H1 (cell line): ENCODE measurements around the gene MBOAT2. TPM values are rescaled to one million over a fixed set of nuclear protein-coding genes. Genes with fewer than 3 reads are reported as not detected.

Experiments used
- CTCF ChIA-PET: fragments of 300-600 bp; sonication (Branson Sonifier 250); formaldehyde crosslinking; loops from one replicate; lab custom pipeline; 2021; ENCODE audit not compliant: partially characterized antibody; lab: Charles Lee
- POLR2A ChIA-PET: fragments of 300-600 bp; sonication (Branson Sonifier 250); formaldehyde crosslinking; loops from one replicate; lab custom pipeline; 2021; ENCODE audit warnings: inconsistent platforms; ENCODE audit not compliant: partially characterized antibody; lab: Charles Lee
- DNase-seq, 2 experiments: peaks; one replicate each; pipeline versions ENCODE4 v3.0.0 to v3.0.0-alpha.2; 2010 to 2022; ENCODE audit warnings: low spot score in 2 of 2, low read depth in 1 of 2, mixed read lengths in 1 of 2
- FAIRE-seq: peaks from 2 replicates; lab custom pipeline; 2011; peaks lifted over from hg19 to GRCh38; lab: Jason Lieb, UNC
- H2AFZ ChIP-seq: 2 replicates; pipeline ENCODE4 v1.8.1; 2012; ENCODE audit warnings: low read length, inconsistent platforms
- H2AK5ac ChIP-seq: 2 replicates; pipeline ENCODE4 v1.6.1; 2013; ENCODE audit warnings: low read depth, low read length
- H2BK120ac ChIP-seq: replicated peaks from 2 replicates; pipeline ENCODE3; 2013; ENCODE audit warnings: low read depth, low read length, inconsistent platforms
- H2BK12ac ChIP-seq: 2 replicates; pipeline ENCODE4 v1.6.1; 2013; ENCODE audit warnings: low read depth, low read length
- H2BK15ac ChIP-seq: 2 replicates; pipeline ENCODE4 v1.6.1; 2013; ENCODE audit warnings: low read length
- H2BK20ac ChIP-seq: 2 replicates; pipeline ENCODE4 v1.6.1; 2013; ENCODE audit warnings: low read length
- H2BK5ac ChIP-seq: 2 replicates; pipeline ENCODE4 v1.6.1; 2013; ENCODE audit warnings: low read depth, low read length
- H3K14ac ChIP-seq: 2 replicates; pipeline ENCODE4 v1.6.1; 2013; ENCODE audit warnings: inconsistent platforms; ENCODE audit not compliant: insufficient read length
- H3K18ac ChIP-seq: 2 replicates; pipeline ENCODE4 v1.6.1; 2013; ENCODE audit warnings: low read length; ENCODE audit errors: extremely low read depth
- H3K23ac ChIP-seq: 2 replicates; pipeline ENCODE4 v1.6.1; 2013; ENCODE audit warnings: inconsistent platforms; ENCODE audit not compliant: insufficient read length
- H3K23me2 ChIP-seq: 2 replicates; pipeline ENCODE4 v1.6.1; 2013; ENCODE audit warnings: low read depth, low read length
- H3K27ac ChIP-seq: 2 replicates; pipeline ENCODE4 v1.6.1; 2011; ENCODE audit warnings: low read depth, low read length, inconsistent platforms
- H3K27me3 ChIP-seq, 4 experiments: replicated peaks in 1 of 4; 1 replicate in 1 of 4; 2 replicates in 3 of 4; pipeline versions ENCODE4 v1.6.1 to v1.8.1; 2011 to 2013; ENCODE audit warnings: low read length in 3 of 4, mild to moderate bottlenecking in 3 of 4, inconsistent platforms in 2 of 4, mixed read lengths in 2 of 4, moderate library complexity in 1 of 4; ENCODE audit not compliant: control insufficient read depth in 3 of 4, insufficient read depth in 3 of 4; ENCODE audit errors: extremely low read depth in 1 of 4
- H3K36me3 ChIP-seq, 4 experiments: 2 replicates each; pipeline versions ENCODE4 v1.6.1 to v1.8.1; 2011 to 2013; ENCODE audit warnings: mild to moderate bottlenecking in 4 of 4, low read length in 3 of 4, moderate library complexity in 2 of 4, control low read depth in 1 of 4, inconsistent platforms in 1 of 4; ENCODE audit not compliant: insufficient read depth in 4 of 4, control insufficient read depth in 2 of 4
- H3K4ac ChIP-seq: replicated peaks from 2 replicates; pipeline ENCODE3; 2013; ENCODE audit warnings: low read length, low read depth, mixed read lengths, inconsistent platforms; ENCODE audit not compliant: insufficient read length
- H3K4me1 ChIP-seq, 4 experiments: replicated peaks in 1 of 4; 1 replicate in 1 of 4; 2 replicates in 3 of 4; pipeline versions ENCODE4 v1.6.1 to v1.8.1; 2011 to 2013; ENCODE audit warnings: low read length in 3 of 4, inconsistent platforms in 2 of 4, mixed read lengths in 1 of 4; ENCODE audit not compliant: insufficient read depth in 4 of 4, control insufficient read depth in 3 of 4
- H3K4me2 ChIP-seq, 2 experiments: 2 replicates each; pipeline versions ENCODE4 v1.6.1 to v1.8.1; 2011 to 2013; ENCODE audit warnings: low read depth in 2 of 2, low read length in 2 of 2, control low read depth in 1 of 2, inconsistent platforms in 1 of 2, mild to moderate bottlenecking in 1 of 2; ENCODE audit not compliant: insufficient read depth in 1 of 2
- H3K4me3 ChIP-seq, 4 experiments: fragments of 200-600, 300-600 bp in 1 of 4; sonication (generic), shearing (Covaris generic), sonication (Bioruptor Twin) in 1 of 4; 2 replicates each; pipeline versions ENCODE4 v1.5.1 to v1.8.1; 2011 to 2016; ENCODE audit warnings: low read length in 4 of 4, low read depth in 3 of 4, control low read depth in 2 of 4, inconsistent platforms in 2 of 4, mild to moderate bottlenecking in 2 of 4, mixed read lengths in 1 of 4, moderate library complexity in 1 of 4; ENCODE audit not compliant: insufficient read depth in 2 of 4; ENCODE audit errors: extremely low read depth in 1 of 4
- H3K56ac ChIP-seq: replicated peaks from 2 replicates; pipeline ENCODE3; 2013; ENCODE audit warnings: low read depth, mild to moderate bottlenecking, mixed read lengths, low read length, inconsistent platforms; ENCODE audit not compliant: insufficient read length
- H3K79me1 ChIP-seq: 2 replicates; pipeline ENCODE4 v1.6.1; 2013; ENCODE audit warnings: low read depth, low read length, control low read depth
- H3K79me2 ChIP-seq, 2 experiments: 2 replicates each; pipeline versions ENCODE4 v1.6.1 to v1.8.1; 2012 to 2013; ENCODE audit warnings: low read length in 2 of 2, mild to moderate bottlenecking in 2 of 2, inconsistent platforms in 1 of 2; ENCODE audit not compliant: insufficient read depth in 2 of 2, control insufficient read depth in 1 of 2
- H3K9ac ChIP-seq, 4 experiments: replicated peaks in 1 of 4; 1 replicate in 1 of 4; 2 replicates in 3 of 4; pipeline versions ENCODE4 v1.6.1 to v1.8.1; 2011 to 2013; ENCODE audit warnings: low read depth in 3 of 4, low read length in 3 of 4, control low read depth in 2 of 4, mild to moderate bottlenecking in 2 of 4, moderate library complexity in 2 of 4, inconsistent platforms in 1 of 4; ENCODE audit errors: extremely low read depth in 1 of 4
- H3K9me3 ChIP-seq, 2 experiments: 2 replicates each; pipeline versions ENCODE4 v1.6.1 to v1.8.1; 2012 to 2013; ENCODE audit warnings: mild to moderate bottlenecking in 2 of 2, moderate library complexity in 2 of 2, control low read depth in 1 of 2, inconsistent platforms in 1 of 2, low read depth in 1 of 2, low read length in 1 of 2, mixed read lengths in 1 of 2; ENCODE audit not compliant: insufficient read depth in 2 of 2
- H4K20me1 ChIP-seq, 2 experiments: replicated peaks in 1 of 2; 2 replicates each; pipeline versions ENCODE3 to v1.8.1; 2011 to 2013; ENCODE audit warnings: inconsistent platforms in 2 of 2, low read length in 2 of 2, mild to moderate bottlenecking in 1 of 2; ENCODE audit not compliant: insufficient read depth in 2 of 2, control insufficient read depth in 1 of 2
- H4K5ac ChIP-seq: 2 replicates; pipeline ENCODE4 v1.6.1; 2013; ENCODE audit warnings: low read length, low read depth, mixed read lengths, inconsistent platforms; ENCODE audit not compliant: insufficient read length
- H4K8ac ChIP-seq: 2 replicates; pipeline ENCODE4 v1.8.0; 2013; ENCODE audit warnings: mild to moderate bottlenecking, moderate library complexity, low read length, inconsistent platforms; ENCODE audit not compliant: insufficient read depth; ENCODE audit errors: extremely low read depth
- H4K91ac ChIP-seq: replicated peaks from 2 replicates; pipeline ENCODE3; 2013; ENCODE audit warnings: low read length, mixed read lengths, inconsistent platforms; ENCODE audit not compliant: insufficient read length
- BCL11A ChIP-seq, 2 experiments: IDR thresholded peaks; one replicate each; pipeline ENCODE4 v1.6.1; 2011; ENCODE audit warnings: low read depth in 2 of 2, low read length in 2 of 2, mild to moderate bottlenecking in 2 of 2
- BRCA1 ChIP-seq: IDR thresholded peaks from 2 replicates; pipeline ENCODE4 v1.6.1; 2012; ENCODE audit warnings: low read depth, low read length, improper control_type of control experiment
- EZH2 ChIP-seq: fragments of 200-600 bp; sonication (generic); IDR thresholded peaks from 2 replicates; pipeline ENCODE4 v1.7.1; 2012; ENCODE audit warnings: low read depth, mild to moderate bottlenecking, moderate library complexity, low read length, inconsistent platforms; ENCODE audit not compliant: severe bottlenecking
- FOSL1 ChIP-seq: IDR thresholded peaks from 2 replicates; pipeline ENCODE4 v1.6.1; 2011; ENCODE audit warnings: mild to moderate bottlenecking, low read depth, low read length, moderate library complexity; ENCODE audit not compliant: insufficient read depth
- KDM1A ChIP-seq: fragments of 200-600, 300-600 bp; sonication (generic); IDR thresholded peaks from 2 replicates; pipeline ENCODE4 v1.7.1; 2016; ENCODE audit warnings: mild to moderate bottlenecking, low read length, borderline replicate concordance
- KDM5A ChIP-seq: fragments of 200-600 bp; IDR thresholded peaks from 2 replicates; pipeline ENCODE4 v1.7.1; 2012; ENCODE audit warnings: mild to moderate bottlenecking, low read length, inconsistent platforms, mixed read lengths
- POU5F1 ChIP-seq: IDR thresholded peaks from 2 replicates; pipeline ENCODE4 v1.6.1; 2011; ENCODE audit warnings: low read depth, mild to moderate bottlenecking, low read length, moderate library complexity
- RAD21 ChIP-seq, 2 experiments: IDR thresholded peaks in 1 of 2; conservative IDR thresholded peaks in 1 of 2; 2 replicates each; pipeline ENCODE4 v1.6.1; 2011; ENCODE audit warnings: low read depth in 2 of 2, low read length in 2 of 2, improper control_type of control experiment in 1 of 2, inconsistent platforms in 1 of 2, mild to moderate bottlenecking in 1 of 2, moderate library complexity in 1 of 2
- SIRT6 ChIP-seq: IDR thresholded peaks from one replicate; pipeline ENCODE4 v1.7.1; 2012; ENCODE audit warnings: low read length, inconsistent platforms
- SIX5 ChIP-seq: IDR thresholded peaks from 2 replicates; pipeline ENCODE4 v1.6.1; 2011; ENCODE audit warnings: mild to moderate bottlenecking, low read depth, low read length
- SP4 ChIP-seq: IDR thresholded peaks from 2 replicates; pipeline ENCODE4 v1.6.1; 2012; ENCODE audit warnings: low read length, inconsistent platforms
- TAF1 ChIP-seq: IDR thresholded peaks from 2 replicates; pipeline ENCODE4 v1.6.1; 2011; ENCODE audit warnings: mild to moderate bottlenecking, low read depth, low read length
- TBP ChIP-seq: IDR thresholded peaks from 2 replicates; pipeline ENCODE4 v1.6.1; 2011; ENCODE audit warnings: low read depth, low read length, improper control_type of control experiment
- ZNF274 ChIP-seq: IDR thresholded peaks from 2 replicates; pipeline ENCODE4 v1.7.0; 2012; ENCODE audit warnings: low read length, borderline replicate concordance; ENCODE audit errors: extremely low read depth
- WGBS, 2 experiments: shearing (Covaris generic) in 1 of 2; methylation state at CpG; one replicate each; pipeline versions ENCODE4 v1.1.6 to v1.1.7; 2013 to 2015; ENCODE audit warnings: low lambda C conversion rate in 2 of 2, mixed read lengths in 2 of 2, inconsistent platforms in 1 of 2, low coverage in 1 of 2, missing lambda C conversion rate in 1 of 2; ENCODE audit not compliant: insufficient replicate concordance in 2 of 2, insufficient coverage in 1 of 2, insufficient read length in 1 of 2; ENCODE audit errors: extremely low coverage in 1 of 2, missing lambda C conversion rate in 1 of 2; 5-methylcytosine and 5-hydroxymethylcytosine counted together
- polyA plus RNA-seq, 7 experiments: library from polyadenylated mRNA; depleted of rRNA in 3 of 7; stranded (reverse) in 5 of 7; unstranded in 2 of 7; fragments of >200 nt in 5 of 7; fragments of 200-250 nt in 2 of 7; gene quantifications; 1 replicate in 5 of 7; 2 replicates in 1 of 7; 4 replicates in 1 of 7; pipeline versions ENCODE4 v1.2.1 to v1.2.3, GENCODE V29; 2011 to 2013; ENCODE audit warnings: missing spikeins in 2 of 7, mixed read lengths in 2 of 7
- total RNA-seq: library from RNA; stranded (reverse); fragmentation: NEBNext Ultra II Directional; extraction: Animal tissue kit (Norgen Biotek cat#: 25700); gene quantifications from 2 replicates; pipeline ENCODE4 v1.2.1, GENCODE V29; 2021

MBOAT2 gene
- total and polyA plus RNA-seq, 2 of the 8 experiments (the other 6 are each of a cell fraction or from before 2014, with no cell fraction given) = 11.2 to 23.4 TPM

GRCh38 chr2:8848328-8849100 lies 155.0 kb downstream of the MBOAT2 start:
- no peak for FAIRE-seq
- no peak overlapping the region for H2AK5ac ChIP-seq
- ChIA-PET POLR2A (no interaction called here), CTCF (no interaction called here)
- H3K23me2 ChIP-seq = no peaks in the 10 kb centered on the region
- no peaks in the 10 kb centered on the region for H3K27me3 ChIP-seq
- H2AFZ ChIP-seq = no peak overlapping the region
- no peak overlapping the region for H3K18ac ChIP-seq
- H3K4me3 ChIP-seq = no peak overlapping the region
- no peaks in the 10 kb centered on the region for H3K4me1 ChIP-seq
- H2BK20ac ChIP-seq = no peak overlapping the region
- WGBS, 2 experiments = 85% methylated on average over 7 of the region's 7 CpGs; no CpG with 5 or more reads in 1 of the 2 experiments
- H3K36me3 ChIP-seq = no peaks in the 10 kb centered on the region
- H3K23ac ChIP-seq = no peak overlapping the region
- H3K79me2 ChIP-seq = no peaks in the 10 kb centered on the region
- no peak overlapping the region for H3K14ac ChIP-seq
- H3K56ac ChIP-seq = no peak overlapping the region
- H3K27ac ChIP-seq = no peak overlapping the region
- no peak overlapping the region for H4K91ac ChIP-seq
- no peaks in the 10 kb centered on the region for H3K9me3 ChIP-seq
- H3K79me1 ChIP-seq = no peaks in the 10 kb centered on the region
- H4K8ac ChIP-seq = no peak overlapping the region
- H4K20me1 ChIP-seq = no peaks in the 10 kb centered on the region
- no peak overlapping the region for H2BK5ac ChIP-seq
- no peak overlapping the region for H3K4me2 ChIP-seq
- H2BK12ac ChIP-seq = no peak overlapping the region
- no peak overlapping the region for H2BK15ac ChIP-seq
- no peak overlapping the region for H4K5ac ChIP-seq
- no peak overlapping the region for H2BK120ac ChIP-seq
- no peak overlapping the region for H3K9ac ChIP-seq
- no peak for DNase-seq
- no peak overlapping the region for H3K4ac ChIP-seq
- TF ChIP-seq TAF1 = no peak
- TF ChIP-seq KDM5A = no peak
- TF ChIP-seq RAD21 (IDR thresholded peaks at IDR 0.05 in 1 of 2, conservative IDR thresholded peaks at IDR 0.05 in 1 of 2; ENCODE audit: low read depth in 2 of 2, low read length in 2 of 2) = no peak
- TF ChIP-seq KDM1A = no peak
- TF ChIP-seq ZNF274 = no peak
- TF ChIP-seq BCL11A (IDR thresholded peaks at IDR 0.05; ENCODE audit: low read depth in 2 of 2, low read length in 2 of 2) = no peak
- no peak for TF ChIP-seq EZH2
- no peak for TF ChIP-seq FOSL1
- no peak for TF ChIP-seq POU5F1
- TF ChIP-seq BRCA1 = no peak
- TF ChIP-seq SIX5 = no peak
- no peak for TF ChIP-seq SIRT6
- no peak for TF ChIP-seq SP4
- TF ChIP-seq TBP = no peak
